HG03103 (cell line): Measurements from ENCODE around the gene DNAJC5.

Source experiments
- ATAC-seq: cut with Tn5 transposase; IDR thresholded peaks from one replicate; pipeline ENCODE4 v1.9.1; 2021; ENCODE audit warnings: low read depth; ENCODE audit not compliant: unreplicated experiment

DNAJC5 gene

GRCh38 chr20:63882257-63883200 lies 12.4 kb upstream of the DNAJC5 start:
- ATAC-seq: no peak

DNA sequence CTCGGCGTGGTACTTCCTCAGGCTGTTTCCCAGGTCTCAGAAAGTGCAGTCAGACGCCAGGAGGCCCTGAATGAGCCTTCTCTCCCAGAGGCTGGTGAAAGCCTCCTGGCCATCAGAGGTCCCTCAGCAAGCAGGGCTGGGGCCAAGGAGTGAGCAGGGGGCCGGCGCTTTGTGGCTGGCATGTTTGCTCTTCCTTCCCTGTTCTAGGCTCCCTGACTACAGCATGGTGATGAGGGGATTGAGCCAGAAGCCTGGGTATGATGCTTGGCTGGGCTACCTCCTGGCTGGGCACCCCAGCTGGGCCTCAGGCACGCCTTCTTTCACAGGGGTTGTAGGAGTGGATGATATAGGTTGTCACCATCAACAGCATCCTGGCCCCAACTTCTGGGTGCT lies 11.7 kb upstream of the DNAJC5 start:
- no peak for ATAC-seq

- ATAC-seq: no peak
Observed at GRCh38 chr20:63884506-63885263, 10.2 kb upstream of the DNAJC5 start.

DNA sequence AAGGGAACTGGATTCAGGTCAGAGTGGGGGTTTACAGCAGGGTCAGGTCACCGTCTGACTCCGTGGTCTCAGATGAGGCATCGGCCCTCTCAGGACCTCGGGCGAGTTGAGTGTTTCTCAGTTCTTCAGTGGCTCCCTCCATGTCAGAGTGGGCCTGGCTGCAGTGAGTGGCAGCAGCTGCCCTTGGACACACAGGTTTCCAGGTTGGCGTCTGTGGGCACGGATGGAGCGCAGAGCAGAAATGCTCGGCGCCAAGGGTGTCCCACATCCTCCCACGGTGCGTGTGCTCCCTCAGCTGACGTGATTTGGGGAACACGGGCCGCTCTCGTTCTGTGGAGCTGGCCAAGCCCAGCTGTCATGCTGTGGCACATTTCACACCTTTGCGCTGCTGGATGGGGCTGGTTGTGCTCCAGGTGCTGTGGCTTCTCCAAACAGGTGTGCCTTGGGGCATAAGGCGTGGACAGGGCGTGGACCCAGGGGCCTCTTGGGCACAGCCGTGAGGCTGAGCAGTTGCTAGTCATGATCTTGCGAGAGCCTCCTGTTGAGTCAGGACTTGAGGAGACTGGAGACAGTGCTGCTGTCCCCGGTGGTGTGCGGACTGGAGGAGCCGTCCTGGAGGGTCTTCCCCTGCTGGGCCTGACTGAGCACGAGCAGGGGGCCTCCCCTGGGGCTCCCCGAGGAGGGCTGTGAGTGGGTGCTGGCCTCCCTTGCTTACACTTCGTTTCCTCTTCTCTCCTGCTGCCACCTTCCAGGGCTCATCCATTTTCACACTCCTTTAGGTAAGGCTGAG lies 9.5 kb upstream of the DNAJC5 start:
- ATAC-seq: no peak

GRCh38 chr20:63886054-63886419 lies 8.9 kb upstream of the DNAJC5 start:
- no peak for ATAC-seq

GRCh38 chr20:63886921-63887320 lies 8.0 kb upstream of the DNAJC5 start:
- no peak for ATAC-seq

GRCh38 chr20:63889241-63890200 lies 5.4 kb upstream of the DNAJC5 start:
- ATAC-seq: no peak

- ATAC-seq: no peak
Observed at GRCh38 chr20:63890201-63890576, 4.7 kb upstream of the DNAJC5 start.

DNA sequence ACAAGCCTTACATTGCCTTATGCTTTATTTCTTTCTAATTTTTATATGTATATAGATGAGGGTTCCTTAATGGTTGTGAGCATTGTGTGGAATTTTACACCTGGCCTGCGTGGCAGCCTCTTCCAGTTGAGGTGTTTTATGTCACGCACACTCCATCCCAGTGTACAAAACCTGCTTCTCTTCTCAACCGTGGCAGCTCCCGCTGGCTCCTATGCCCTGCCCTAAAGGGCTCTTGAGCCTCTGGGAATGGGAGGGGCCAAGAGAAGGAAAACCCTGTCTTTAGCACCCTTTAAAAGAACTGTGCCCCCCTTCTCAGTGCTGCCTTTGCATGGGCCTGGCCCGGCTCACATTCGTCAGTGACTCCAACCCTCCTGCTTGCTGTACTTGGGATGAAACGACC lies 4.3 kb upstream of the DNAJC5 start:
- no peak for ATAC-seq

DNA sequence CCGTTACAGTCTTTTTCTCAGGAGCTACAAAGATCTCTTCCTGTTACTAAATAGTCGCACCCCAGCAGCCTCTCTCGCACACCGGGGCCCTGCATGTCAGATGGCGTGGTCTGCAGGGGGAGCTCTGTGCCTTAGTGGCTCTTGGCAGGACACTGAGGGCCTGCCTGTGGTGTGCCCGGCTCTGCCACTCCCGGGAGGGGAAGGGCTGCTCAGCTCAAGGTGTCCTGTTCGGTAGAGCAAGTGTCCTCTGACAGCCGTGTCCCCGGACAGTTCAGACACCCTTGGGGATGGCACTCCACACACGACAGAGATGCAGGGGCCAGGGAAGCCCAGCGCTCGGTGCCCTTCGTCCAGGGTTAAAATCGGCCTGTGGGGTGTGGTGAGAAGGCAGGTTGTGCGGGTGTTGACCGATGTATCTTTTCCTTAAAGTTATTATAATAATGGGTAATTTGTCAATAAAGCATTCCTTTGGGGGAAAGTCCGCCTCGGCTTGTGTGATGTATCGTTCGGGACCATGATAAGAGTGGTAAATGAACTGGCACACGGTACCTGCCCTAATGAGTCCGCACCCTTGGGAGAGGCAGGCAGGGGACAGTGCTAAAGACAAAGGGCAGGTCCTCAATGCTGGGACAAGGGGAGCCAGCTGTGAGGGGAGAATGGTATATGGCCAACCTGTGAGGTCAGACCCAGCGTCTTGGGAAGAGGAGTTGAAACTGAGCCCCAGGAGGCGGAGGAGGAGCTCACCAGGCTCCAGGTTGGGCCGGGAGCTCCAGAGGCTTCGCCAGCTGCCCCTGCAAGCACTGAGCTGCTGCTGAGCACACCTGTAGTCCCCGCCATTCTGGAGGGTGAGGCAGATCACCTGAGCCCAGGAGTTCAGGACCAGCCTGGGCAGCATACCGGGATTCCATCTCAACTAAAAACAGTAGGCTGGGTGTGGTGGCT lies 3.6 kb upstream of the DNAJC5 start:
- ATAC-seq: no peak

- no peak for ATAC-seq
Observed at GRCh38 chr20:63892402-63892801, 2.5 kb upstream of the DNAJC5 start.

GRCh38 chr20:63893999-63894357 lies 948 bp upstream of the DNAJC5 start:
- no peak for ATAC-seq

GRCh38 chr20:63895202-63895951 lies 451 bp downstream of the DNAJC5 start:
- peak; percentile 2 for ATAC-seq

DNA sequence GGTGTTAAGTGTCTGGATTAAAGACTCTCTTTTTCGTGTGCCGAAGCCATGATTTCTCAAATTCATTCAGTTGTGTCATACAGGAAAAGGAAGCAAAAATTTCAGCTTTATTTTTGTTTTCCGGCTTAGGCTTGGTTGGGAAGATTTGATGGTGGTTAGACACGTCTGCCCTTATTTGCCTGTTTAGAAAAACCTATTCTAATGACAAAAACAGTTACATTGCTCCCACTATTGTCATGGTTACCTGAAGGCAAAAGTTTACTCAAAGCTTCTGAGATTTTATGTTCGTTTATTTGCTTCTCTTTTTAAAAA lies 982 bp downstream of the DNAJC5 start:
- no peak for ATAC-seq

DNA sequence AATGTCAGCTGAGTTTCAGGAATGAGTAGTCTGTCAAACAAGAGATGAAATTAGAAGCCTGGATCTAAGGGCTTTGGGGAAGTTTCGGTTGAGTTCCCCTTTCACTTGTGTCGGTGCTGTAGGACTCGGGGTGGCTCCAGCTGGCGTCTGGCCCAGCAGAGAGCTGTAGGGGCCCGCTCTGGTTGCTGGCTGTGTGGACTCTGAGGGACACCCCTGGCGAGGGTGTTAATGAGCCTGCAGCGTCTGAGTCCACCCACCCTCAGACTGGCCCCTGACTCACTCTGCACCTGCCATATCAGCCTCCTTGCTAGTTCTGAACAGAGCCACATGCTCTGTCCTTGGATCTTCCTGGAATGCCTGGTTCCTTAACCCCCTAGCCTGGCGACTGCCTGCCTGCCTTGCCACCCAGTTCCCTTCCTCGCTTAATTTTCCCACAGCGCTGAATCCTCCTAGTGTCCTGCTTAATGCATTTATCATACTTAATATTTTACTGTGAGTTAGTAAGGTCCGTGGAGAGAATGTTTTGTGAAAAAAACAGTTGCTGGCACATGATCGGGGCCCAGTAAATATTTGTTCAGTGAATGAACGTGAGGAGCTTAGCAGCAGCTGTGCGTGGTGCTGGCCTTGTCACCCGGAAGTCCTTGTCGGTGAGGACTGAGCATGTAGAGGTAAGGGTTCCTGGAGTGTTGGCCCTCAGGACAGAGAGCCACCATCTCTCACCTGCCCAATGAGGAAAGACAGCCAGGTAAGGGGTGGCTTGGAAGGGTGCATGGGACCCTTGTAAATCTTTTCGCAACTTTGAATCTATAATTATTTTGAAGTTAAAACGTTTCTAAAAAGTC lies 1.6 kb downstream of the DNAJC5 start:
- ATAC-seq: peak; percentile 38

DNA sequence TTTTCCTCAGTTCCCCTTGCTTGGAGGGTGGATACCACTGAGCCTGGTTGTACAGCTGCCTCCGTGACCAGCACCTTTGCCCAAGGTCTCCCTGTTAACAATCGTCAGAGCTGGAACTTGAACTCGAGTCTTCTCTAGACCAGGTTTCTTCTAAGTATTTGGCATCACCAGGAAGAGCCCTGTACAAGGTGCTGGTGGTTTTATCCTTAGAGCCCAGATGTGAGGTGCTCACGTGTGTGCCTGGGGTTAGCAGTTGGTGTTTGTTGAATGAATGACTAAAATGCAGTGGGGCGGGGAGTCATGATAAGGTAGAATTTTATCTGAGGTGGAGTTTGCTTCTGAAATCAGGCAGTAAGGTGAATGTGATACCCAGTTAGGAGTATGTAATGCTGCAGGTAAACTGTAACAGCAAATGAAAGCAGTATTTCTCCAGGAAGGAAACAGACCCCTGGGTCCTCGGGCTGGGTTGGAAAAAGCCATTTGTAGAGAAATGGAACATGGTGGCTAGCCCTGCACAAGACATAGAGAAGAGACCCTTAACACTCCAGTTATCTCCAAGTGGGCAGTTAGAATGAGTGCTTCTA lies 3.1 kb downstream of the DNAJC5 start:
- no peak for ATAC-seq

- no peak for ATAC-seq
Observed at GRCh38 chr20:63898882-63899558, 4.1 kb downstream of the DNAJC5 start.
